Breast epithelium (tissue), 3 donors: ENCODE measurements around the gene PIGU.

Experiments
- POLR2A ChIP-seq: fragments of 450-650 bp; IDR thresholded peaks from one replicate; pipeline ENCODE4 v1.6.1; 2016; ENCODE audit warnings: antibody characterized with exemption, mild to moderate bottlenecking, moderate library complexity
- POLR2AphosphoS5 ChIP-seq, 3 donors: sonication (generic); formaldehyde crosslinking; IDR thresholded peaks; one replicate each; pipeline ENCODE4 v1.6.1; 2017; ENCODE audit warnings: antibody characterized with exemption in 3 of 3
- TF ChIP-seq, protein P1 (sequence below), 3 donors: fragments of 450-650 bp; IDR thresholded peaks; one replicate each; pipeline ENCODE4 v1.5.1; 2016 to 2017; ENCODE audit warnings: antibody characterized with exemption in 3 of 3, mild to moderate bottlenecking in 3 of 3, moderate library complexity in 3 of 3

DNA sequence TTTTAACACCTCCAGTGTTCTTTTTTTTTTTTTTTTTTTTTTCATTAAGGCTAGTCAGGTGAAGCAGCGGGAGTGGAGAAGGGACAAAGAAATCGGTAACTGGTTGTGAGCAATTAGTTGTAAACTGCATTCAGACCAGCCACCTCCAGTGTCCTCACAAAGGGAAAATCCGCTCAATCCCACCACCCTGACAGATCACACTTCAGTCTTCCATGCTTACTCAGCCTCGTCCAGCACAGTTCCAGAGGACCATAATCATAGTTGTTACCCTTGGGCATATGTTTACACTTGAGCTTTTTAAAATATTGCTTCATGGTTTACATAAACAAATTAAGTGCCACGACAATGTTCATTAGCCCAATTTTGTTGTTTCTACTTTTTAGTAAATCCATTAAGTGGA is 150.4 kb downstream of the PIGU start:
- no peak for TF ChIP-seq POLR2AphosphoS5 (IDR thresholded peaks at IDR 0.05)
- TF ChIP-seq, protein P1, sequence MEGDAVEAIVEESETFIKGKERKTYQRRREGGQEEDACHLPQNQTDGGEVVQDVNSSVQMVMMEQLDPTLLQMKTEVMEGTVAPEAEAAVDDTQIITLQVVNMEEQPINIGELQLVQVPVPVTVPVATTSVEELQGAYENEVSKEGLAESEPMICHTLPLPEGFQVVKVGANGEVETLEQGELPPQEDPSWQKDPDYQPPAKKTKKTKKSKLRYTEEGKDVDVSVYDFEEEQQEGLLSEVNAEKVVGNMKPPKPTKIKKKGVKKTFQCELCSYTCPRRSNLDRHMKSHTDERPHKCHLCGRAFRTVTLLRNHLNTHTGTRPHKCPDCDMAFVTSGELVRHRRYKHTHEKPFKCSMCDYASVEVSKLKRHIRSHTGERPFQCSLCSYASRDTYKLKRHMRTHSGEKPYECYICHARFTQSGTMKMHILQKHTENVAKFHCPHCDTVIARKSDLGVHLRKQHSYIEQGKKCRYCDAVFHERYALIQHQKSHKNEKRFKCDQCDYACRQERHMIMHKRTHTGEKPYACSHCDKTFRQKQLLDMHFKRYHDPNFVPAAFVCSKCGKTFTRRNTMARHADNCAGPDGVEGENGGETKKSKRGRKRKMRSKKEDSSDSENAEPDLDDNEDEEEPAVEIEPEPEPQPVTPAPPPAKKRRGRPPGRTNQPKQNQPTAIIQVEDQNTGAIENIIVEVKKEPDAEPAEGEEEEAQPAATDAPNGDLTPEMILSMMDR (IDR thresholded peaks at IDR 0.05): no peak
- no peak for TF ChIP-seq POLR2A
